Trophoblast cell (in vitro differentiated cells and primary cell): ENCODE results near the gene BRS3.

Source experiments
- DNase-seq, 2 donors: peaks; one replicate each; pipeline ENCODE4 v3.0.0-alpha.2; 2016
- H2AFZ ChIP-seq: 2 replicates; pipeline ENCODE4 v1.6.1; 2013; ENCODE audit warnings: low read length, moderate library complexity, mild to moderate bottlenecking; ENCODE audit not compliant: insufficient read depth, poor library complexity
- H2AK5ac ChIP-seq: 2 replicates; pipeline ENCODE4 v1.6.1; 2013; ENCODE audit warnings: mild to moderate bottlenecking, low read length
- H2BK120ac ChIP-seq: 2 replicates; pipeline ENCODE4 v1.6.1; 2013; ENCODE audit warnings: low read length, mild to moderate bottlenecking, moderate library complexity; ENCODE audit not compliant: insufficient read depth, poor library complexity
- H2BK12ac ChIP-seq: 2 replicates; pipeline ENCODE4 v1.6.1; 2013; ENCODE audit warnings: mild to moderate bottlenecking, low read length, moderate library complexity
- H2BK5ac ChIP-seq: 2 replicates; pipeline ENCODE4 v1.6.1; 2013; ENCODE audit warnings: low read length, low read depth, moderate library complexity, mild to moderate bottlenecking; ENCODE audit not compliant: poor library complexity
- H3K14ac ChIP-seq: 2 replicates; pipeline ENCODE4 v1.6.1; 2013; ENCODE audit warnings: mild to moderate bottlenecking, low read length
- H3K18ac ChIP-seq: 2 replicates; pipeline ENCODE4 v1.6.1; 2013; ENCODE audit warnings: mild to moderate bottlenecking, low read length
- H3K23ac ChIP-seq: 2 replicates; pipeline ENCODE4 v1.6.1; 2013; ENCODE audit warnings: low read length
- H3K27ac ChIP-seq: 2 replicates; pipeline ENCODE4 v1.5.1; 2013; ENCODE audit warnings: low read depth, mild to moderate bottlenecking, inconsistent platforms, low read length, moderate library complexity
- H3K27me3 ChIP-seq: 2 replicates; pipeline ENCODE4 v1.6.1; 2013; ENCODE audit warnings: inconsistent platforms, mild to moderate bottlenecking, low read length, moderate library complexity; ENCODE audit not compliant: insufficient read depth
- H3K36me3 ChIP-seq, 2 experiments: 1 replicate in 1 of 2; 2 replicates in 1 of 2; pipeline ENCODE4 v1.6.1; 2013; ENCODE audit warnings: low read length in 2 of 2, mild to moderate bottlenecking in 2 of 2, moderate library complexity in 1 of 2; ENCODE audit not compliant: insufficient read depth in 2 of 2, control insufficient read depth in 1 of 2
- H3K4ac ChIP-seq: 2 replicates; pipeline ENCODE4 v1.6.1; 2013; ENCODE audit warnings: low read depth, mild to moderate bottlenecking, low read length, moderate library complexity
- H3K4me1 ChIP-seq, 2 experiments: 1 replicate in 1 of 2; 2 replicates in 1 of 2; pipeline ENCODE4 v1.6.1; 2013; ENCODE audit warnings: low read length in 2 of 2, mild to moderate bottlenecking in 2 of 2, moderate library complexity in 1 of 2; ENCODE audit not compliant: insufficient read depth in 2 of 2, control insufficient read depth in 1 of 2
- H3K4me2 ChIP-seq: 2 replicates; pipeline ENCODE4 v1.6.1; 2013; ENCODE audit warnings: inconsistent platforms, mild to moderate bottlenecking, low read length, moderate library complexity
- H3K4me3 ChIP-seq: 2 replicates; pipeline ENCODE4 v1.5.1; 2013; ENCODE audit warnings: mild to moderate bottlenecking, low read depth, low read length, inconsistent platforms
- H3K79me1 ChIP-seq: one replicate; pipeline ENCODE4 v1.6.1; 2013; ENCODE audit warnings: low read length
- H3K79me2 ChIP-seq: 2 replicates; pipeline ENCODE4 v1.6.1; 2013; ENCODE audit warnings: low read length, mild to moderate bottlenecking; ENCODE audit not compliant: control insufficient read depth, insufficient read depth, poor library complexity
- H3K9ac ChIP-seq: 2 replicates; pipeline ENCODE4 v1.6.1; 2013; ENCODE audit warnings: mild to moderate bottlenecking, low read length
- H3K9me3 ChIP-seq: 2 replicates; pipeline ENCODE4 v1.6.1; 2013; ENCODE audit warnings: low read depth, mild to moderate bottlenecking, control low read depth, inconsistent platforms, low read length; ENCODE audit not compliant: insufficient read depth
- H4K12ac ChIP-seq: 2 replicates; pipeline ENCODE4 v1.6.1; 2013; ENCODE audit warnings: low read depth, mild to moderate bottlenecking, low read length, moderate library complexity
- H4K8ac ChIP-seq: 2 replicates; pipeline ENCODE4 v1.6.1; 2013; ENCODE audit warnings: low read depth, mild to moderate bottlenecking, low read length, moderate library complexity
- H4K91ac ChIP-seq: one replicate; pipeline ENCODE4 v1.6.1; 2013; ENCODE audit warnings: low read depth, mild to moderate bottlenecking, low read length, moderate library complexity
- WGBS: extraction: QIAGEN DNeasy Blood & Tissue Kit; methylation state at CpG from one replicate; pipeline ENCODE4 v1.1.7; 2013; ENCODE audit warnings: missing lambda C conversion rate; ENCODE audit not compliant: insufficient read length, insufficient coverage; ENCODE audit errors: extremely low coverage; 5-methylcytosine and 5-hydroxymethylcytosine counted together

BRS3 gene

GRCh38 chrX:136453114-136453513 lies 34.6 kb upstream of the BRS3 start:
- Histone ChIP-seq H4K8ac (no peak overlapping the region), H3K4me2 (no peak overlapping the region)
- no CpG with 5 or more reads among the region's 1 CpG for whole genome bisulfite sequencing

GRCh38 chrX:136453771-136454170 lies 34.0 kb upstream of the BRS3 start:
- Histone ChIP-seq H3K18ac (no peak overlapping the region), H3K4me3 (no peak overlapping the region), H4K91ac (no peak overlapping the region), H3K9ac (no peak overlapping the region), H3K27me3 (no peaks in the 10 kb centered on the region), H3K14ac (no peak overlapping the region), H4K8ac (no peak overlapping the region), H3K27ac (no peak overlapping the region), H3K4me1 (no peaks in the 10 kb centered on the region), H2BK12ac (no peak overlapping the region), H3K4ac (no peak overlapping the region), H3K23ac (no peak overlapping the region), H2BK120ac (no peak overlapping the region), H2BK5ac (no peak overlapping the region), H3K4me2 (no peak overlapping the region), H2AK5ac (no peak overlapping the region), H3K9me3 (no peaks in the 10 kb centered on the region), H3K36me3 (no peaks in the 10 kb centered on the region), H4K12ac (no peak overlapping the region), H2AFZ (no peak overlapping the region), H3K79me1 (no peaks in the 10 kb centered on the region), H3K79me2 (no peaks in the 10 kb centered on the region)
- WGBS: no CpG with 5 or more reads among the region's 1 CpG
- no peak for DNase-seq

More at GRCh38 chrX:136453114-136453513, 34.6 kb upstream of the BRS3 start:
- Histone ChIP-seq H2AFZ (no peak overlapping the region), H3K4ac (no peak overlapping the region), H3K4me3 (no peak overlapping the region), H3K9me3 (no peaks in the 10 kb centered on the region), H2BK120ac (no peak overlapping the region), H4K12ac (no peak overlapping the region), H2BK12ac (no peak overlapping the region), H3K36me3 (no peaks in the 10 kb centered on the region), H3K79me2 (no peaks in the 10 kb centered on the region), H3K79me1 (no peaks in the 10 kb centered on the region), H3K27ac (no peak overlapping the region), H2BK5ac (no peak overlapping the region), H3K9ac (no peak overlapping the region), H3K4me1 (no peaks in the 10 kb centered on the region), H3K18ac (no peak overlapping the region), H3K27me3 (no peaks in the 10 kb centered on the region), H3K23ac (no peak overlapping the region), H2AK5ac (no peak overlapping the region), H3K14ac (no peak overlapping the region), H4K91ac (no peak overlapping the region)
- DNase-seq: no peak

- Histone ChIP-seq H3K27ac (no peak overlapping the region), H3K18ac (no peak overlapping the region), H3K4me3 (no peak overlapping the region), H3K4me2 (no peak overlapping the region), H2BK120ac (no peak overlapping the region), H4K91ac (no peak overlapping the region), H3K79me2 (no peaks in the 10 kb centered on the region), H2BK12ac (no peak overlapping the region), H4K8ac (no peak overlapping the region), H3K27me3 (no peaks in the 10 kb centered on the region), H2BK5ac (no peak overlapping the region), H3K4me1 (no peaks in the 10 kb centered on the region), H3K23ac (no peak overlapping the region), H3K9ac (no peak overlapping the region), H2AK5ac (no peak overlapping the region), H3K4ac (no peak overlapping the region), H3K36me3 (no peaks in the 10 kb centered on the region), H2AFZ (no peak overlapping the region), H3K79me1 (no peaks in the 10 kb centered on the region), H3K9me3 (no peaks in the 10 kb centered on the region), H4K12ac (no peak overlapping the region), H3K14ac (no peak overlapping the region)
- DNase-seq: no peak
- WGBS: no CpG with 5 or more reads among the region's 6 CpGs
Measured at GRCh38 chrX:136456133-136456532, 31.6 kb upstream of the BRS3 start.

GRCh38 chrX:136457303-136457917 lies 30.3 kb upstream of the BRS3 start:
- Histone ChIP-seq H4K12ac (no peak overlapping the region), H3K4me3 (no peak overlapping the region), H3K23ac (no peak overlapping the region), H3K36me3 (no peaks in the 10 kb centered on the region), H2BK12ac (no peak overlapping the region), H3K4ac (no peak overlapping the region), H2AK5ac (no peak overlapping the region), H3K4me1 (no peaks in the 10 kb centered on the region), H3K27ac (no peak overlapping the region), H2BK5ac (no peak overlapping the region), H3K18ac (no peak overlapping the region), H4K8ac (no peak overlapping the region), H2AFZ (no peak overlapping the region), H2BK120ac (no peak overlapping the region), H3K79me1 (no peaks in the 10 kb centered on the region), H3K9ac (no peak overlapping the region), H3K79me2 (no peaks in the 10 kb centered on the region), H3K4me2 (no peak overlapping the region), H3K14ac (no peak overlapping the region), H3K9me3 (no peaks in the 10 kb centered on the region), H4K91ac (no peak overlapping the region), H3K27me3 (no peaks in the 10 kb centered on the region)
- no peak for DNase-seq
- no CpG with 5 or more reads among the region's 5 CpGs for whole genome bisulfite sequencing
